Adipocyte (in vitro differentiated cells): ENCODE results near the gene IKZF1.

Experiments
- DNase-seq: peaks from one replicate; pipeline ENCODE4 v3.0.0-alpha.2; 2015; ENCODE audit warnings: low read depth
- H3K27me3 ChIP-seq: replicated peaks from 2 replicates; pipeline ENCODE4 v1.7.0; 2013; ENCODE audit warnings: mild to moderate bottlenecking, low read length, moderate library complexity; ENCODE audit not compliant: control insufficient read depth, insufficient read depth
- H3K36me3 ChIP-seq: 2 replicates; pipeline ENCODE4 v1.7.0; 2013; ENCODE audit warnings: low read length, mild to moderate bottlenecking, moderate library complexity; ENCODE audit not compliant: control insufficient read depth, insufficient read depth, severe bottlenecking
- H3K4me1 ChIP-seq: 2 replicates; pipeline ENCODE4 v1.7.0; 2013; ENCODE audit warnings: mild to moderate bottlenecking, low read length, moderate library complexity; ENCODE audit not compliant: control insufficient read depth, insufficient read depth
- H3K4me3 ChIP-seq: 2 replicates; pipeline ENCODE4 v1.7.0; 2013; ENCODE audit warnings: mild to moderate bottlenecking, low read length, moderate library complexity
- H3K9ac ChIP-seq: 2 replicates; pipeline ENCODE4 v1.7.0; 2013; ENCODE audit warnings: mild to moderate bottlenecking, low read length, moderate library complexity
- H3K9me3 ChIP-seq: 2 replicates; pipeline ENCODE4 v1.7.0; 2013; ENCODE audit warnings: mild to moderate bottlenecking, low read length, moderate library complexity; ENCODE audit not compliant: control insufficient read depth

Gene IKZF1

DNA sequence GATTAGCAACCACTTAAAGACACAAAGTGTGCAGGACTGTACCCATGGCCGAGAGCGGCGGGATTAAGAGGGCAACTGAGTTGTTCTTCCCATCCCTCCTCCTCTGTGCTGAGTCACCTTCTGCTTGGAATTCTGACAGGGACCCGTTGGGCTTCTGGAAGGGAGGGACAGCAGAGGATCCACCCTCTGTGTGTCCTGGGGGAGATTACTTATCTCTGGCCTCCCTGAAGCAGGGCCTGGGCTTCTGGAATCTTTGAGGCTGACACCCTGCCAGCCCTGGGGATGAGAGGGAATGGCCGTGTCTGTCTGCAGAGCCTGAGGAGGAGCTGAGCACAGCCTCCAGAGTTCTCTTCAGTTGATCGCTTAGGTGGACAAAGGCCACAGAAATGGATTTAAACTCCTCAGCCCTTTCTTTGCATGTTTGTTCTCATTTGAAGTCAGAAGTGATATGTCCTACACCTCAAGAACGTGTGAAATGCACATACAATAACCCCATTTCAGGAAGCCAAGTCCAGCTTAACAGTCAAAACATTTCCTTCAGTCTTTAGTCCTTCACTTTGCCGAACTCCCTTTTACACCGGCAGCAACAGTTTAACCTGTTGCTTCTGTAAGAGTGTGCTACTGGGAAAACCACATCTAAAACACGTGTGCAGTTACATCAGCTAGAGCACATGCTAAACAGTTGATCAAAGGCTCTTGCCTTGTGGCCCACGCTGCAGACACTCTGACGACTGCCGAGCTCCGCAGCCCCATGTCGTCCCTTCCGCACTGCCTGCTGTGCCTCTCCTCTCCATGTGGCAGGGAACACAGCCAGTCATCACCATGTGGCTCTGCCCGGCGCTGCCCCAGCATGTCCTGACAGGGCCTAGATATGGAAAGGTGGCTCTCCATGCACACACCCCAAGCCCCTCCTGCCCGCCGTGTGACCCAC, 55.7 kb downstream of the IKZF1 start:
- Histone ChIP-seq H3K9me3 (no peaks in the 10 kb centered on the region), H3K36me3 (no peaks in the 10 kb centered on the region), H3K4me1 (no peaks in the 10 kb centered on the region), H3K4me3 (no peak overlapping the region), H3K27me3 (peaks cover 35% of the 10 kb centered on the region), H3K9ac (no peak overlapping the region)
- DNase-seq = no peak

DNA sequence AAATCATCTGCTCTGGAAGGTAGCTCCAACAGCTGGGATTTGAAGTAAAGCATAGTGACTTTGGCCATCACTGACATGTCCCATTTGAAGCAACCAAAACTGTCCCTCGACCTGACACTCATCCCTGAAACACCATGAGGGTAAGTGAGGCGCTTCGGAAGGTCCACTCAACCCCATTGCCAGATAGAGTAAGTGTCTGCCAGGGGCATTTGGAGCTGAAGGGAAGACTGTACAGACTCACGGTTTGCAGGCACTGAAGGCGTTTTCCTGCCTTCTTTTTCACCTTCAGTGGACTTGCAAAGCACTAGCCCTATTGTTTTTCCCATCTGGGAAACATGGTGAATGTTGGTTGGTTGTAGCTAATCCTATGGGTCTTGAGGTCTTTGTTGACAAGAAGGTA, 57.6 kb downstream of the IKZF1 start:
- Histone ChIP-seq H3K9me3 (no peaks in the 10 kb centered on the region), H3K4me3 (no peak overlapping the region), H3K27me3 (peaks cover 30% of the 10 kb centered on the region), H3K4me1 (no peaks in the 10 kb centered on the region), H3K9ac (no peak overlapping the region), H3K36me3 (no peaks in the 10 kb centered on the region)
- no peak for DNase-seq

DNA sequence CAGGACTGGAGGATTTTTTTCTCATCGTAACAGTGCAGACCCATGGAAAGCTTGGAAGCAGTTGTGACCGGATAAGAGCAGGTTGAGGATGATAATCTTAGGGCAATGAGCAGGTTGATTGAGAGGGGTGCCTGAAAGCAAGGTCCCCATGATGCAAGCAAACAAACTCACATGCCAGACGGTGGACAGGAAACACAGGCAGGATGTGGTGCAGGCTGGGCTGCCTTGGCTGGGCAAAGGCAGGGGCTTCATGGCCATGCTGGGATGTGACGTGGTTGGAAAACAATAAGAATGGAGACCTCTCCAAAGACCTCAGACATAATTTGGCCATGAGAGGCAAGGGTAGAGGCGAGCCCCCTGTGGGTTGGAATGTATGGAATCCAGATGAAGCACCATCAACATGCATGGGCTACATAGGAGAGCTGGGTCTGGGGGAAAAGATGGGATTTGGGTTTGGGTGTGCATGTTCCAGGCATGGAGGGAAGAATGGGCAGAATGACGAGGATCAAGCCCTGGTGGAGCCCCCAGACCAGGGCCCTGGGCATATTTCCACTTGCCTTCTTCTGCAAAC, 58.3 kb downstream of the IKZF1 start:
- Histone ChIP-seq H3K4me1 (no peaks in the 10 kb centered on the region), H3K9ac (no peak overlapping the region), H3K9me3 (peaks cover 3% of the 10 kb centered on the region), H3K36me3 (no peaks in the 10 kb centered on the region), H3K4me3 (no peak overlapping the region), H3K27me3 (peaks cover 25% of the 10 kb centered on the region)
- DNase-seq = no peak

DNA sequence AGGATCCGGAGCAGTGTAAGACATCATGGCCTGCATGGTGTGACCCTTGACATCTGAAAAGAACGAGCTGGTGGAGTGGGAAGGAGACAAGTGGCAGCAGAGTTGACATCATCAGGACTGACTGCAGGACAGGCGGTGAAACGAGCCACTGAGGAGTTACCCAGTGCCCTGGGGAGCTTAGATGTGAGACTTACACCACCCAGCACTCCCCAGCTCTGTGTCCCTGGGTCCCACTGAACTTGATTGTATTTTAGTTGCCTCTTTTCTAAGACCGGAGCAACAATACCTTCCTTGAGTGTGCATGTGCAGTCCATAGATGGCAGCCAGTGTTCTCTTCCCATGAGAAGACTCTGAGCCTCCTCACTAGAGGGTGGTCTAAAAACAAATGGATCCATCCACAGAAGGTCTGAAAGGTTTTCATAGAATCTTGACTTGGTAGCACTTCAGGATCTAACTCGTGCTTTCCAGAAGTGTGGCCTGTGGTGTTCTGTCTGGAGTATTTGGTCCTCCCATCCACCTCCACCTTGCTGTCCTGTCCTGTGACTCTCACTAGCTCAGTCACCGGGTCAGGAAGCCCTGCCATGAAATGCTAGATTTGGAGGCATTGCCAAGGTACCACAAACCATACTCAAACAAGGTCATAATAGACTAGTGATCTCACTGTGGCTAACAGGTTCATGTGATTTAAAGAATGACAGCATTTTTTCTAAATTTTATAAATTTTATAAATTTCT, 59.0 kb downstream of the IKZF1 start:
- H3K27me3 ChIP-seq = peaks cover 20% of the 10 kb centered on the region
- H3K4me3 ChIP-seq = no peak overlapping the region
- DNase-seq = no peak
- H3K9me3 ChIP-seq = peaks cover 8% of the 10 kb centered on the region
- no peaks in the 10 kb centered on the region for H3K4me1 ChIP-seq
- no peaks in the 10 kb centered on the region for H3K36me3 ChIP-seq
- no peak overlapping the region for H3K9ac ChIP-seq

DNA sequence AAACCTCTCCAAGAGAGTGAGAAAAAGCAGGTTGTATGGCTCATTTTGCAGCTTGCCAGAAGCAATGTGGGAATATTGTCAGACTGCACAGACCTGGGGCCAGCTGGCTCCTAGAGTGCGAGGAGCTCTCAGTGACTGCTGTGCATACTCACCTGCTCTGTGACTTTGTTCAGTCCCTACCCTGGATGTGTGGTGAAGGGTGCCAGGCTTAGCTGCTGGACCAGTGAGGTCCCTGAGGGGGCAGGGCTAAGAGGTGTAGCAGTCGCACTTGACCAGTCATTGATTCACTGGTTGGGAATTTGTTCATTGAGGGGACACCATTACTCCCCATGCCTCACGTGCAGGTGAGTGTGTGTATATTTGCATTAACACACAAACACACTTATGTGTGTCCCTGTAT, 60.1 kb downstream of the IKZF1 start:
- Histone ChIP-seq H3K36me3 (no peaks in the 10 kb centered on the region), H3K9me3 (peaks cover 19% of the 10 kb centered on the region), H3K4me1 (no peaks in the 10 kb centered on the region), H3K27me3 (peaks cover 15% of the 10 kb centered on the region), H3K9ac (no peak overlapping the region), H3K4me3 (no peak overlapping the region)
- DNase-seq = no peak

DNA sequence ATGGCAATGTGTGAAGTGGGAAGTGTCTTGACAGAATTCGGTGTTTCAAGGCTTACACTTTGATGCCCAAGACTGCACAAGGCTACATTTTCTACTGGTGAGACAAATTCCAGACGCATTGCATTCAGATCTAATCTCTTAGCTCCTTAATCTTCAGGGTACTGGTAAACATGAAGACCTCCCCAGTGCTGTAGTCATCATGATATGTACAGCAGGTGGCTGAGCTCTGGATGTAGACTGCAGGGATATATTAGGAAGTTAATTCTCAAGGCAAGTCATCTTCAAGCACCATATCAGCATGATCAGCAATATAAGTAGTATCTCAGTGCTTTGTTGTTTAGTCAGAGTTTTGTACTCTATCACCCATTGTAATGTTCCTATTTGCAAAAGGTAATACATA, 61.8 kb downstream of the IKZF1 start:
- Histone ChIP-seq H3K4me1 (no peaks in the 10 kb centered on the region), H3K27me3 (peaks cover 13% of the 10 kb centered on the region), H3K9me3 (peaks cover 19% of the 10 kb centered on the region), H3K4me3 (no peak overlapping the region), H3K36me3 (no peaks in the 10 kb centered on the region), H3K9ac (no peak overlapping the region)
- no peak for DNase-seq

DNA sequence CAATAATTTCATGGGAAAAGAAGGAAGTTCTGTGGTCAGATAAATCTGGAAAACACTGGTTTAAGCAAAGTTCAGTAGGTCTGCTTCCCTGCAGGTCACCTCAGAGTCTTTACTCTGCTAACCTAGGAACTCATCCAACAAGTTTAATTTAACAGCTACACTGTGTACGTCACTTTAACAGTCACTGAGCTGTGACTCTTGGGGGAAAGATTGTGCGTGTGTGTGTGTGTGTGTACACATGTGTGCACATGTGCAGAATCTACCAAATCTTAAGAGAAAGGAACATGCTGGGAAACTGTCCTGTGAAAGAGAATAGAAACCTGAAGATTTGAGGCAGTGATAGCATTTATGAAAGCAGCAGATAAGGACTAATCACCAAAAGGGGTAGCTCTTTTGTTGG, 62.6 kb downstream of the IKZF1 start:
- Histone ChIP-seq H3K9ac (no peak overlapping the region), H3K4me3 (no peak overlapping the region), H3K36me3 (no peaks in the 10 kb centered on the region)

DNA sequence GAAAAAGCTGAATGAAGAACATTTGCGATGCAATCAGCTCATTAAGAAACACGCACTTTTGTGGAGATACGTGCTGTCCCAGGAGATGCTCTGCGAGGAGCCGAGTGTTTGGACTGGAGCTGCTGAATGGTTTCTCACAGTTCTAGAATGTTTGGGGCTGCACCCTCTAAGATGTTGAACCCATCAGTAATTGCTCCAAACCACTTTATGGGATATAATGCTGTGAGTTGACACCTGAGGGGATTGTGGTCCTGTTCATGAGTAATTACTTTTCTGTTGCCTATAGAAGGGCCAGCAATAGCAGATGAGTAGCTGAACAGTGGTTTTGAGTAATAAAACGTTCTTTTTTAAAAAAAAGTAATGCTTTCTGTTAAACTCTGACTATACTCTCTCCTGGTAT, 63.1 kb downstream of the IKZF1 start:
- Histone ChIP-seq H3K4me1 (no peaks in the 10 kb centered on the region), H3K36me3 (no peaks in the 10 kb centered on the region), H3K9me3 (peaks cover 19% of the 10 kb centered on the region), H3K4me3 (no peak overlapping the region), H3K27me3 (peaks cover 4% of the 10 kb centered on the region), H3K9ac (no peak overlapping the region)
- no peak for DNase-seq

More for the DNA sequence above, 62.6 kb downstream of the IKZF1 start:
- Histone ChIP-seq H3K9me3 (peaks cover 19% of the 10 kb centered on the region), H3K4me1 (no peaks in the 10 kb centered on the region), H3K27me3 (peaks cover 9% of the 10 kb centered on the region)
- no peak for DNase-seq

DNA sequence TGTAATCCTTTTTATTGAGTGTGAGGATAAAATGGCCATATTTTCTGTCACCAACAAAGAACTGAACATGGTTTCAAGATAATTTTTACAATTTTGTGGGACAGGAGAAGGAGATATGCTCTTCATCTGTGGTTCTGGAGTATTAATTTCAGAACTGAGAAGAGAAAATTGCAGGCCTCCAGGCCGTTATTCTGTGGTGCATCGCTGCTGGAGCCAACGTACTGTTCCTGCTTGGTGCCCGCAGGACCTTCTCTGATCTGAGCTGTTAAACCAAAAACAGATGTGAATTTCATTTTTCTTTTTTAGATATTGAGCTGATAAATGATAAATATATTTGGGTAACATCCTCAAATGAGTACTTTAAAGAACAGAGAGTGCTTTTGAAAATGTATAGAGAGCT, 63.9 kb downstream of the IKZF1 start:
- Histone ChIP-seq H3K4me3 (no peak overlapping the region), H3K4me1 (no peaks in the 10 kb centered on the region), H3K36me3 (no peaks in the 10 kb centered on the region), H3K9ac (no peak overlapping the region), H3K9me3 (peaks cover 19% of the 10 kb centered on the region), H3K27me3 (peaks cover 4% of the 10 kb centered on the region)
- no peak for DNase-seq

DNA sequence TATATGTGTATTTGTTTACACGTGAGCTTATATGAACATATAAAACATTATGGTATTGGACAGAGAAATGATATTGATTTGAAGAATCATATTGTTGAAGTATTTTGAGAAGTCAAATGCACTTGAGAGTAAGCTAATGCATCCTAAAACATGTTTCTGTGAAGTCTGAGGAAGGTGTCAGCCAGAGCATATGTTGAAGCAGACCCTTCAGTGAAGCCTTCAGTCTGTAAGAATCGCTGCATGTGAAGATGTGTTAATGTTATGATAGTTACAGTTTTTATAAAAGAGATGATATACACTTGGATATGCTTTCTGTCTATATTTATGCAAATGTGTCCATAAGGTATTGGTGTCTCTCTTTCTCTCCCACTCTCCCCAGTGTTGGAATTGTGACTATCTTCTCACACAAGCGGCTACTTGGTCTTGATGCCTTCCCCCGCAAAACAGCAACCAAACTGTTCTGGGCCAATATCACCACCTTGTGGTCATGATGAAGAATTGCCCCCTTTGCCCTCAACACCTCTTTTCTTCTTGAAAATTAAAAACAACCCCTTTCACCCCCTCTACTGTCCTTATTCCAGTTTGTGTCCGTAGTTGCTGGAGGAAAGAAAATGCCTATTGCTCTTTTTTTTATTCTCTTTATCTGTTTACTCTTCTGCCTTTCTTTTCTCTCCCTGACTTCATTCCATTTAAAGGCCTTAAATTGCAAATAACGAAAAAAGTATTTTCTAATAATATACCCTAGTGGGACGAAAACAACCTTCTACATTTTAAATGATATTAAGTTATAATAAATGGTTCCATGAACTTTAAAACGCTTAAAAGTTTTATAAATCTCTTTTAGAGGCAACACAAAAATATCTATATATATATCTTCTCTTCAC, 64.9 kb downstream of the IKZF1 start:
- no peak overlapping the region for H3K4me3 ChIP-seq
- H3K9me3 ChIP-seq = peaks cover 19% of the 10 kb centered on the region
- no peaks in the 10 kb centered on the region for H3K36me3 ChIP-seq
- no peaks in the 10 kb centered on the region for H3K4me1 ChIP-seq
- DNase-seq = no peak
- H3K27me3 ChIP-seq = peaks cover 4% of the 10 kb centered on the region
- no peak overlapping the region for H3K9ac ChIP-seq
